Activated naive CD8-positive, alpha-beta T cell (primary cell): ENCODE results near the gene SPINK4.

Experiments used
- H3K27ac Mint-ChIP-seq: one replicate; pipeline ENCODE4 v1.8.0; 2021; ENCODE audit warnings: mixed read lengths
- H3K27me3 Mint-ChIP-seq: one replicate; pipeline ENCODE4 v1.8.0; 2021; ENCODE audit warnings: mixed read lengths
- H3K36me3 Mint-ChIP-seq: one replicate; pipeline ENCODE4 v1.8.0; 2021; ENCODE audit warnings: mixed read lengths
- H3K4me1 Mint-ChIP-seq: one replicate; pipeline ENCODE4 v1.8.0; 2021; ENCODE audit warnings: low read depth, mixed read lengths
- H3K4me3 Mint-ChIP-seq: one replicate; pipeline ENCODE4 v1.8.0; 2021; ENCODE audit warnings: mild to moderate bottlenecking, mixed read lengths
- H3K9me3 Mint-ChIP-seq: one replicate; pipeline ENCODE4 v1.8.0; 2021; ENCODE audit warnings: low read depth, mixed read lengths

The SPINK4 gene

DNA sequence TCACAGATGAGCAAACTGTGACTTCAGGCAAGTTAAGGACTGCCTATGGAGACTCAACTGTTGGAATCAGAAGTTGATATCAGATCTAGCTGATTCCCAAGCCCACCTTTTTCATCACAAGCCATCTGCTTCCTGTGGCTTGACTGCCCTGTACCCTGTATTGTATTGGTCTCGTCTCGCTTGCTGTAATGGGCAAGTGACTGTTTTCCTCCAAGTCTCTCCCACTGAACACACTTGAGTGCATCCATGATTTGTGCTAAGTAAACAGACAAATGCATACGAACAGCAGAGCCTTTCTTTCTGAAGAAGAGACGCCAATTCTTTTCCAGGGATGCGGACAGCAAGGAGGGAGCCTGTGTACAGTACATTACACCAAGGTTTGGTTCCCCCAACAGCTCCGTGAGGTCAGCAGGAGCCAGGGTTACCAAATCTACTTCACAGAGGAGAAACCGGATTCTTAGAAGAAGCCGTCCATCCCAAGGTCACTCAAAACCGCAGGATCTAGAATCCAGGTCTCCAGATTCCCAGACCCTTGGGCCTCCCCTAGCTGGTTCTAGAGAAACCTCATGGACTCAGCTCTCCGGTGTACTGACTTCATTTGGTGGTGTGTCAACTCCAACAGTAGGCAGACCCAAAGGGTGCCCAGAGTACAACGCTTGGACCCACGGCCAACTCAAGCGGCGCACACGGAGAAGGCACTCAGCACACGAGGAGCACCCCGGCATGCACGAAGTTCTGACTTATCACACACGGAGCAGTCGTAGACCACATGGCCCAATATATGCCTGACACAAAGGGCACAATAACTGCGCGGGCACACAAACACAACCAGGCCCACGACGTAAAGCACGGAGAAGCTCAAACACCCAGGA, 23.4 kb downstream of the SPINK4 start:
- peak overlapping the region; percentile 94 for H3K4me3 Mint-ChIP-seq
- no peaks in the 10 kb centered on the region for H3K9me3 Mint-ChIP-seq
- peak overlapping the region; percentile 96 for H3K27ac Mint-ChIP-seq
- no peaks in the 10 kb centered on the region for H3K27me3 Mint-ChIP-seq
- H3K36me3 Mint-ChIP-seq, result peaks cover 13% of the 10 kb centered on the region
- peaks cover 53% of the 10 kb centered on the region for H3K4me1 Mint-ChIP-seq

GRCh38 chr9:33264003-33264472, 24.1 kb downstream of the SPINK4 start:
- peak overlapping the region; percentile 96 for H3K27ac Mint-ChIP-seq
- H3K27me3 Mint-ChIP-seq, result no peaks in the 10 kb centered on the region
- H3K4me1 Mint-ChIP-seq, result peaks cover 52% of the 10 kb centered on the region
- no peaks in the 10 kb centered on the region for H3K9me3 Mint-ChIP-seq
- peak overlapping the region; percentile 94 for H3K4me3 Mint-ChIP-seq
- H3K36me3 Mint-ChIP-seq, result peaks cover 10% of the 10 kb centered on the region

DNA sequence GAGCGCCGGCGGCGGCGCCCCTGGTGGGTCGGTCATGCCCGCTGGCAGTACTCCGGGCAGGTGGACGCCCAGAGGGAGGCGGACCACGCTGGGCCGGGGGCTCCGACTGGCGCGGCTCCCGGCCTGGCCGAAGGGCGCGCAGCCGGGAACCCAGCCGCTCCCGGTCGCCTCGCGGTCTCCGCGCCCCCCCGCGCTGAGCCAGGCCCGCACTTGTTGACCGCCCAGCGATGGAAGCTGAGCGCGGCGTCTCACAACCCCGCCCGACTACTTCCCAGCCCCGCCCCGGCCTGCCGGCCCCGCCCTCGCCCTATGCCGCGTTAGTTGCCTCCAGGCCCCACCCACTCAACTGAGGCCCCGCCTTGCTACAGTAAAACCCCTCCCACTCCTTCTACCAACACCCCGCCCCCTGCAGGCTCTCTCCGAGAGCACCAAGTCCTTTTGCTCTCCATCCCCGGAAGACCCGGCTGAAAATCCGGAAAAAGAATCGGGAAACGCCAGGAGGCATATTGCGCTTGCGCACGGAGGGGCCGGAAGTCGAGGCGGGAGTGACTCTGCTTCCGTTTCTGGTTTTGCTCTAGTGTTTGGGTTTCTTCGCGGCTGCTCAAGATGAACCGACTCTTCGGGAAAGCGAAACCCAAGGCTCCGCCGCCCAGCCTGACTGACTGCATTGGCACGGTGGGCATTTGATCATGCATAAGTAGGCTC, 24.7 kb downstream of the SPINK4 start, which contains the start of the genes BAG1 and CHMP5:
TSS of gene BAG1 (minus strand) at position 236 of the 705 bp plus-strand sequence.
TSS of gene CHMP5 (plus strand) at position 577 of the 705 bp plus-strand sequence. CDS start at position 607, 30 bp downstream.
- Mint-ChIP-seq H3K27me3 (no peaks in the 10 kb centered on the region), H3K9me3 (no peaks in the 10 kb centered on the region), H3K4me1 (peaks cover 51% of the 10 kb centered on the region), H3K27ac (peak within 1 kb of the TSS; percentile 96), H3K36me3 (peaks cover 10% of the 10 kb centered on the region), H3K4me3 (peak within 1 kb of the TSS; percentile 95)

DNA sequence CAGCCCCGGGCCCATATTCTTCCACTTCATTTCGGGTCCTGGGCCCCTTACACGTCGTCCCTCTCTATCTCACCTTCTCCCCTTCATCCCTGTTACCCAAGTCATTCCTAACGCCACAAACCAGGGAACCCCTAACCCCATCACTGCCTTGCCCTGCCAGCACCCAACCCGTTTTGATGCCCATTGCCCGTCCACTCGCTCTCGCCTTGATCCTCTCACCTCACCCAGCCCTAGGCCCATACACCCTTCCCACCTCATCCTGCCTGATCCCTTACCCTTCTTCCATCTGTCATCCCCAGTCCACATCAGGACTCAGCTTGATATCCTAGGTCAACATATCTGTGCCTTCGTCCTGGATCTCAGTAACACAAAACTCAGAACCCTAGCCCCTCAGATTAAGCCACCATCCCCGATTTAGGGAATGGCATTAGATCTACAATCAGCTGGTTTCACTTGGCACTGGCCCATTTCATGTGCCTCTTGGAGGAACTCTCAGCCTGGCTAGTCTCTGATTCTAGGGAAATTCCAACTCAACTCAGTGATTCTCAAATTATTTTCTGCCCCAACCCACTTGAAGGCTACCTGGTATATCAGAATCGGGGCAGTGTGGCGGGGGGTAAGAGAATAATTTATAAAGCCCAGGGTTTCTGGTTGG, 25.4 kb downstream of the SPINK4 start:
- Mint-ChIP-seq H3K4me3 (peak overlapping the region; percentile 95), H3K9me3 (no peaks in the 10 kb centered on the region), H3K36me3 (peaks cover 8% of the 10 kb centered on the region), H3K4me1 (peaks cover 45% of the 10 kb centered on the region), H3K27me3 (no peaks in the 10 kb centered on the region), H3K27ac (peak overlapping the region; percentile 94)

GRCh38 chr9:33267151-33267767, 27.3 kb downstream of the SPINK4 start:
- H3K9me3 Mint-ChIP-seq, result no peaks in the 10 kb centered on the region
- peaks cover 5% of the 10 kb centered on the region for H3K36me3 Mint-ChIP-seq
- peak overlapping the region; percentile 94 for H3K27ac Mint-ChIP-seq
- no peaks in the 10 kb centered on the region for H3K27me3 Mint-ChIP-seq
- peaks cover 39% of the 10 kb centered on the region for H3K4me1 Mint-ChIP-seq
- H3K4me3 Mint-ChIP-seq, result no peak overlapping the region

DNA sequence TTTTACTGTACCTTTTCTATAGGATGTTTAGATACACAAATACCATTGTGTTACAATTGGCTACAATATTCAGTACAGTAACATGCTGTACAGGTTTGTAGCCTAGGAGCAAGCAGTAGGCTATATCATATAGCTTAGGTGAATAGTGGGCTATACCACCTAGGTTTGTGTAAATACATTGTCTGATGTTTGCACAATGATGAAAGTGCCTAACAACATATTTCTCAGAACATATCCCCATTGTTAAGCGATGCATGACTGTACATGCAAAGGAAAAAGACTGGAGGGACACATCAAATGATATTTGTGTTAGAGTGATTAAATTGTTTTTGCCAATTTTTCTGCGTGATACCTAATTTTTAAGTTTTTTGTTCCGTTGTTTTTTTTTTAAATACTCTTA, 30.2 kb downstream of the SPINK4 start:
- H3K36me3 Mint-ChIP-seq, result no peaks in the 10 kb centered on the region
- H3K9me3 Mint-ChIP-seq, result no peaks in the 10 kb centered on the region
- H3K27me3 Mint-ChIP-seq, result no peaks in the 10 kb centered on the region
- no peak overlapping the region for H3K4me3 Mint-ChIP-seq
- peaks cover 33% of the 10 kb centered on the region for H3K4me1 Mint-ChIP-seq
- no peak overlapping the region for H3K27ac Mint-ChIP-seq

DNA sequence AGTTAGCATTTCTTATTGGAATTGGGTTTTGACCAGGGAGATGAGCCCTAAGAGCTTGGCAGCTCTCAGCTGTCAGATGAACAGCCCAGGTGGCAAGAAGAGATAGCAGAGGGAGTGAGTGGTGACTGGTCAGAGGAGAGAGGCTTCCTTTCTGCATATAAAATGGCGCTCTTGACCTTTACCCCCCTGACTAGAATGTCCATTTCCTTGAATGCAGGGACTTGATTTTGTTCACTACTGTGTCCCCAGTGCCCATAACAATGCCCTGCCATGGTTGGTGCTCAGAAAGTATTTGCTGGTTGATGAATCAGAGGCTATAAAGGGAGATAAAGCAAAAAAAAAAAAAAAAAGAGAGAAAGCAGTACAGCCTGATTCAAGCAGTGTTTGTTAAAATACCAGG, 32.1 kb downstream of the SPINK4 start:
- Mint-ChIP-seq H3K4me3 (no peak overlapping the region), H3K27me3 (no peaks in the 10 kb centered on the region), H3K27ac (no peak overlapping the region), H3K9me3 (no peaks in the 10 kb centered on the region), H3K4me1 (peaks cover 14% of the 10 kb centered on the region), H3K36me3 (no peaks in the 10 kb centered on the region)

DNA sequence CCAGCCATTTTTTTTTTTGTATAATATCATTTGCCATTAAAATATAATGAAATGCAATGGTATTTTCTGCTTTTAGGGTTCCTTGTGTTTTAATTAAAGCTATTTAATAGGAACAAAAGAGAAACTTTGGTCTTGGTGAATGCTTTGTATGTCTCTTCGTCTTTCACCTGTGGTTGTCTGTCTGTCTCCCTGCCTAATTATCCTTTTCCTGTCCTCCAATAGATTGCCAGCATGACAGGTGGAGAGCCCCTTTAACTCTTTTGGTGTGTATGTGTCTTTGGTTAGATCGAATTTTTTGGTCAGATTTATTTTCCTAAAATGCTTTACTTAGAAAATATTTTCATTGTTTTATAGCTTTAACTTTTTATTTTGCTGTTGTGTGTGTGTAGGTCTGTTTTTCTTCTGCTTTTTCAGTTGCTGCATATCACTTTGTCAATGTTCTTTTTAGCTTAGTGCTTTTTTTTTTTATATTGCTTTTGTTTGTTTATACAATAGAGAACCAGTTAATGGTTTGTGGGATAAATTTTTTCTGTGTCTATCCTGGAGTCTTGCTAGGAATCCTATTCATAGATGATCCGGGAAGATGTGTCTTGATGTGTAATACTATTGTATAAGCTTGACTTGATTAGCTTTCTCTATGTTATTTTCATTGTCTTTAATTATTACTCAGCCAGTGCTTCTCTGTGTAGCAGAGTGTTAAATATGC, 33.5 kb downstream of the SPINK4 start:
- Mint-ChIP-seq H3K27me3 (no peaks in the 10 kb centered on the region), H3K4me3 (no peak overlapping the region), H3K27ac (peak overlapping the region; percentile 55), H3K36me3 (peaks cover 7% of the 10 kb centered on the region), H3K4me1 (peaks cover 4% of the 10 kb centered on the region), H3K9me3 (no peaks in the 10 kb centered on the region)

- H3K27me3 Mint-ChIP-seq, result no peaks in the 10 kb centered on the region
- no peak overlapping the region for H3K4me3 Mint-ChIP-seq
- peaks cover 7% of the 10 kb centered on the region for H3K36me3 Mint-ChIP-seq
- H3K4me1 Mint-ChIP-seq, result peaks cover 3% of the 10 kb centered on the region
- no peaks in the 10 kb centered on the region for H3K9me3 Mint-ChIP-seq
- H3K27ac Mint-ChIP-seq, result peak overlapping the region; percentile 17
Measured at GRCh38 chr9:33273972-33274328, 34.0 kb downstream of the SPINK4 start.

DNA sequence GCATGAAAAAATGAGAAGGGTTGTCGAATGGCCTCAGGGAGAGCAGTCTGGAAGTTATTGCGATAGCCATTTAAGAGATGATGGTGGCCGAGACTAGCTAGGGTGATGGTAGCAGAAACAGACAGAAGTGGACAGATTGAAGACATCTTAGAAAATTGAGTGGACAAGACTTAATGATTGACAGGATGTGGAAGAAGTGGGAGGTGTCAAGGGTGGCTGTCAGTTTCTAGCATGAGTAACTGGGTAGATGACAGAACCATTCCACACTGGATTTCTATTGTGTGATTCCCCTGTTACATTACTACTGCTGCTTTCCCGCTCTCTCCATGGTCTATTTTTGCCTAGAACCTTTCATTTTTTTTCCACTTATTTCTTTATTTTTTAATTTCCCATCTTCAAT, 37.5 kb downstream of the SPINK4 start:
- no peak overlapping the region for H3K4me3 Mint-ChIP-seq
- H3K27ac Mint-ChIP-seq, result peak overlapping the region; percentile 66
- no peaks in the 10 kb centered on the region for H3K9me3 Mint-ChIP-seq

DNA sequence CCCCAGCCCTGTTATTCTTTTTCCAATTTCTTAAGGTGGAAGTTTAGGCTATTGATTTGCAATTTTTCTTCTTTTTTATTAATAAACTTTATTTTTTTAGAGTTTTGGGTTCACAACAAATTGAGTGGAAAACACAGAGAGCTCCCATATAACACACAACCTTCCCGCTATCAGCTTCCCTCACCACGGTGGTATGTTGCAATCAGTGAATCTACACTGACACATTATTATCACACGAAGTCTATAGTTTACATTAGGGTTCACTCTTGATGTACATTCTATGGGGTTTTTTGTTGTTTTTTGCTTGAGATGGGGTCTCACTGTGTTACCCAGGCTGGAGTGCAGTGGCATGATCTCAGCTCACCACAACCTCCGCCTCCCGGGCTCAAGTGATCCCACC, 45.5 kb downstream of the SPINK4 start:
- Mint-ChIP-seq H3K9me3 (no peaks in the 10 kb centered on the region), H3K27me3 (no peaks in the 10 kb centered on the region), H3K36me3 (no peaks in the 10 kb centered on the region), H3K27ac (no peak overlapping the region), H3K4me1 (peaks cover 17% of the 10 kb centered on the region), H3K4me3 (no peak overlapping the region)

More for the DNA sequence above, 37.5 kb downstream of the SPINK4 start:
- H3K27me3 Mint-ChIP-seq, result no peaks in the 10 kb centered on the region
- H3K4me1 Mint-ChIP-seq, result peaks cover 3% of the 10 kb centered on the region
- peaks cover 7% of the 10 kb centered on the region for H3K36me3 Mint-ChIP-seq

DNA sequence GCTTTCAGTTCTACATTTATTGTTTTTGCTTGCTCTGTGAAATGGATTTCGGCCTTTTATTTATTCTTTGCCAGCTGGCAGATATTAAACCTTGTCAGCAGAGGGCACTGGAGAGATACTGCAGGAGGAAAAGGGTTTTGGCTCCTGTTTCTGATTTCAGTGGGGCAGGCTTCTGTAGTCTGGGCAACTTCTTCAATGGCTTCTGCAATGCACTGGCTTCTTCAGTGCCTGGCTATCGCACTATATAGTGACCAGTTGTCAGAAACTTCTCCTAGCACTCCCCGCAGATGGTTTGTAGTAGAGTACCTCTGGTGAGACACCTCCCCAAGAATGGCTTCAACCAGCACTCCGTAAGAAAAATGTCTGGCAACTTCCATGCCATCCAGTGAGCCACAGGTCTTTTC, 47.1 kb downstream of the SPINK4 start:
- H3K36me3 Mint-ChIP-seq, result peaks cover 1% of the 10 kb centered on the region
- peaks cover 28% of the 10 kb centered on the region for H3K4me1 Mint-ChIP-seq
- H3K27me3 Mint-ChIP-seq, result no peaks in the 10 kb centered on the region
- H3K9me3 Mint-ChIP-seq, result no peaks in the 10 kb centered on the region
- peak overlapping the region; percentile 58 for H3K27ac Mint-ChIP-seq
- peak overlapping the region; percentile 13 for H3K4me3 Mint-ChIP-seq

DNA sequence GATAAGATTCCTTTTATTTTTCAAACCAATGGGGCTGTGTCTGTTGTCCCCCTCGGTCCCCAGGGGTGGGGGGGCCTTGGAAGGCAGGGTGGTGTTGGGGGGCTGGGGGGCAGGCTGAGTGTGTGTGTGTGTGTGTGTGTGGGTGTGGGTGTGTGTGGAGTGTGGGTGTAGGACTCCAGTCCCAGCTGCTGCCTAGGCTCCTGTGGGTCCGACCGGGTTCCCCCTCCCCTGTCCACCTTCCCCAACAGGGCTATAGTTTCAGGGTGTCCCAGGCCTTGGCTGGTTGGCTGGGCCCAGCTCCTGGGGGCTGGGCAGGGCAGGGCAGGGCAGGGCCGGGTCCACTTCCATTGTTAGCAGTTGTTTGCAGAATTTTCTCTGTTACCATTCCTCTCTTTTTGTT, 48.3 kb downstream of the SPINK4 start:
- H3K27me3 Mint-ChIP-seq, result no peaks in the 10 kb centered on the region
- peaks cover 40% of the 10 kb centered on the region for H3K4me1 Mint-ChIP-seq
- H3K36me3 Mint-ChIP-seq, result peaks cover 10% of the 10 kb centered on the region
- no peaks in the 10 kb centered on the region for H3K9me3 Mint-ChIP-seq
- H3K27ac Mint-ChIP-seq, result peak overlapping the region; percentile 84
- H3K4me3 Mint-ChIP-seq, result no peak overlapping the region
